A673 (cell line): ENCODE results near the gene TMED10. TPM values are rescaled to one million over a fixed set of nuclear protein-coding genes. Genes with fewer than 3 reads are reported as not detected.

Experiments
- BruUV-seq: library from RNA; stranded (reverse); fragments of 400-500 nt; replicated peaks from 2 replicates; lab custom pipeline; 2021; lab: Mats Ljungman, UMichigan
- CTCF ChIA-PET: fragments of 300-600 bp; sonication (Branson Sonifier 250); formaldehyde crosslinking; loops from one replicate; lab custom pipeline; 2022; ENCODE audit warnings: antibody characterized with exemption; lab: Charles Lee
- POLR2A ChIA-PET: fragments of 300-600 bp; sonication (Branson Sonifier 250); formaldehyde crosslinking; loops from one replicate; lab custom pipeline; 2022; ENCODE audit warnings: antibody characterized with exemption; ENCODE audit not compliant: low non-redundant PET; lab: Charles Lee
- DNase-seq: peaks from one replicate; pipeline ENCODE4 v3.0.0-alpha.2; 2015; ENCODE audit warnings: low spot score
- H3K27ac ChIP-seq: fragments of 200-600 bp; sonication (generic); 2 replicates; pipeline ENCODE4 v1.5.1; 2016; ENCODE audit warnings: mixed run types, low read depth, mild to moderate bottlenecking, mixed read lengths, antibody characterized with exemption, low read length; ENCODE audit not compliant: poor library complexity, severe bottlenecking
- H3K27me3 ChIP-seq: fragments of 200-600 bp; sonication (generic); replicated peaks from 2 replicates; pipeline ENCODE4 v1.6.1; 2017; ENCODE audit warnings: mixed run types, low read depth, mild to moderate bottlenecking, mixed read lengths, antibody characterized with exemption, low read length; ENCODE audit not compliant: insufficient read depth, poor library complexity
- H3K36me3 ChIP-seq: fragments of 200-600 bp; sonication (generic); 2 replicates; pipeline ENCODE4 v1.6.1; 2016; ENCODE audit warnings: mixed run types, mild to moderate bottlenecking, mixed read lengths, antibody characterized with exemption, low read length; ENCODE audit not compliant: insufficient read depth, poor library complexity, severe bottlenecking
- H3K4me1 ChIP-seq: fragments of 200-600 bp; sonication (generic); 2 replicates; pipeline ENCODE4 v1.6.1; 2017; ENCODE audit warnings: mixed run types, mild to moderate bottlenecking, mixed read lengths, antibody characterized with exemption, low read length; ENCODE audit not compliant: insufficient read depth, poor library complexity, severe bottlenecking
- H3K4me3 ChIP-seq: fragments of 200-600 bp; sonication (generic); 2 replicates; pipeline ENCODE4 v1.5.1; 2016; ENCODE audit warnings: low read depth, mixed run types, mild to moderate bottlenecking, mixed read lengths, low read length; ENCODE audit not compliant: poor library complexity, severe bottlenecking
- H3K9me3 ChIP-seq: fragments of 200-600 bp; sonication (generic); 2 replicates; pipeline ENCODE4 v1.6.1; 2016; ENCODE audit warnings: mixed run types, low read depth, mild to moderate bottlenecking, mixed read lengths, antibody characterized with exemption, low read length; ENCODE audit not compliant: poor library complexity, severe bottlenecking
- EZH2 ChIP-seq: fragments of 200-600 bp; sonication (generic); IDR thresholded peaks from 2 replicates; pipeline ENCODE4 v1.6.1; 2017; ENCODE audit warnings: borderline replicate concordance, low read depth, mild to moderate bottlenecking, mixed read lengths, antibody characterized with exemption, low read length; ENCODE audit not compliant: poor library complexity, severe bottlenecking
- intact Hi-C: fragments of 100-400 bp; cut with micrococcal nuclease; formaldehyde crosslinking; loops from one replicate; pipeline ENCODE4 v1.10.0; 2022; ENCODE audit not compliant: unreplicated experiment
- total RNA-seq: library from RNA; stranded (reverse); gene quantifications from 2 replicates; pipeline ENCODE4 v1.2.3, GENCODE V29; 2021
- TF ChIP-seq, protein P1 (sequence below): fragments of 300-800, 200-600 bp; sonication (generic); conservative IDR thresholded peaks from 2 replicates; pipeline ENCODE4 v1.5.1; 2017; ENCODE audit warnings: low read depth, mild to moderate bottlenecking, antibody characterized with exemption, low read length, moderate library complexity, mixed read lengths

The TMED10 gene
- total RNA-seq, 1 experiment from 2014 or later, result 275 TPM

DNA sequence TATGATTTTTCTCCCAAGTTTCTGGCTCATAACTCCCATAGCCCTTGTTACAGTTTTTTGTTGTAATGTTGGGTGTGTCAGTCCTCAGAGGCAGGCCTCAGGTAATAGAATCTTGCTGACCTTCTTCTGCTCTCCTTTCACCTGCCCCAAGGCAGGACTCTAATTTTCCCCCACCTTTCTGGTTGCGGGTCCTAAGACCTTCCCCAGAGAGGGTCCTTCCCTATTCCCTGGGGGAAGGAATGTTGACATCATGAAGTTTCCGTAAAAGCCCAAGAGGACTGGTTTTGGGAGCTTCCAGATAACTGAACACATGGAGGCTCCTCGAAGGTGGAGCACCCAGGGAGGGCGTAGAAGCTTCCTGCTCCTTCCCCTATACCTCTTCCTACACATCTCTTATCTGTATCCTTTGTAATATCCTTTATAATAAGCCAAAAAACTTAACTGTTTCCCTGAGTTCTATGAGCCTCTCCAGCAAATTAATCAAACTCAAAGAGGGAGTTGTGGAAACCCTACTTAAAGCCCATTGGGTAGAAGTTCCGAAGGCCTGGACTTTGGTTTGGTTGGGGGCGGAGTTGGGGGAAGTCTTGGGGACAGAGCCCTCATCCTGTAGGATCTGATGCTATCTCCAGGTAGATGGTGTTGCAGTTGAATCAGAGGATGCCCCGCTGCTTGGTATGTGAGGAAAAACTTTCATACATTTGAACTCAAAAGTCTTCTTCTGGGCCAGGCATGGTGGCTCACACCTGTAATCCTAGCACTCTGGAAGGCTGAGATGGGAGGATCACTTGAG is 9.0 kb upstream of the TMED10 start:
- no peak for DNase-seq
- Histone ChIP-seq H3K27ac (no peak overlapping the region), H3K4me3 (no peak overlapping the region), H3K4me1 (no peaks in the 10 kb centered on the region), H3K9me3 (no peaks in the 10 kb centered on the region), H3K27me3 (no peaks in the 10 kb centered on the region), H3K36me3 (no peaks in the 10 kb centered on the region)
- TF ChIP-seq, protein P1, sequence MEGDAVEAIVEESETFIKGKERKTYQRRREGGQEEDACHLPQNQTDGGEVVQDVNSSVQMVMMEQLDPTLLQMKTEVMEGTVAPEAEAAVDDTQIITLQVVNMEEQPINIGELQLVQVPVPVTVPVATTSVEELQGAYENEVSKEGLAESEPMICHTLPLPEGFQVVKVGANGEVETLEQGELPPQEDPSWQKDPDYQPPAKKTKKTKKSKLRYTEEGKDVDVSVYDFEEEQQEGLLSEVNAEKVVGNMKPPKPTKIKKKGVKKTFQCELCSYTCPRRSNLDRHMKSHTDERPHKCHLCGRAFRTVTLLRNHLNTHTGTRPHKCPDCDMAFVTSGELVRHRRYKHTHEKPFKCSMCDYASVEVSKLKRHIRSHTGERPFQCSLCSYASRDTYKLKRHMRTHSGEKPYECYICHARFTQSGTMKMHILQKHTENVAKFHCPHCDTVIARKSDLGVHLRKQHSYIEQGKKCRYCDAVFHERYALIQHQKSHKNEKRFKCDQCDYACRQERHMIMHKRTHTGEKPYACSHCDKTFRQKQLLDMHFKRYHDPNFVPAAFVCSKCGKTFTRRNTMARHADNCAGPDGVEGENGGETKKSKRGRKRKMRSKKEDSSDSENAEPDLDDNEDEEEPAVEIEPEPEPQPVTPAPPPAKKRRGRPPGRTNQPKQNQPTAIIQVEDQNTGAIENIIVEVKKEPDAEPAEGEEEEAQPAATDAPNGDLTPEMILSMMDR, result no peak
- TF ChIP-seq EZH2, result no peak
- BruUV-seq, result no TSS peak
- ChIA-PET POLR2A (no interaction called here), CTCF (no interaction called here)
- intact Hi-C loops, result loop anchor here (2.0 kb wide), 1 partner anchor 43 kb away; no protein-coding TSS in a partner anchor

DNA sequence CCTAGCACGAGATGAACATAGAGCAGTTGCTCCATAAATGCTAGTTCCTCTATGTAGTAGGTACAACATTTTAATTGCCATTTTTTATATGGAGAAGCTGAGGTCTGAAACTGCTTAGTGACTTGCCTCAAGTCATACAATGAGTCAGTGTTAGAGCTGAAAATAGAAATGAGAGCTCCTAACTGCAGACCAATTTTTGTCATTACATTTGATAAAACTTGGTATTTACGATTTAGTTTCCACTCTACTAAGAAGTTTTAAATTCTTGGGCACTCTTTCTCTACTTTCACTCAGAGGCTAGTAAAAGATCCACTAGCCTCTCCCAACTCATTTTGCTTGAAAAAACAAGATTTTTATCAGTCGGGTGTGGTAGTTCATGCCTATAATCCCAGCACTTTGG is 8.1 kb upstream of the TMED10 start:
- BruUV-seq, result no TSS peak
- H3K4me1 ChIP-seq, result no peaks in the 10 kb centered on the region
- ChIA-PET CTCF (no interaction called here), POLR2A (interaction anchor here (0.5 kb wide), 1 partner anchor 886 kb away, joined by 3 read pairs; no protein-coding TSS in a partner anchor)
- intact Hi-C loops, result loop anchor here (2.0 kb wide), 1 partner anchor 44 kb away; no protein-coding TSS in a partner anchor
- no peaks in the 10 kb centered on the region for H3K9me3 ChIP-seq
- H3K36me3 ChIP-seq, result no peaks in the 10 kb centered on the region
- H3K27me3 ChIP-seq, result no peaks in the 10 kb centered on the region
- no peak for DNase-seq
- no peak overlapping the region for H3K4me3 ChIP-seq
- TF ChIP-seq, protein P1, result no peak
- TF ChIP-seq EZH2, result no peak
- no peak overlapping the region for H3K27ac ChIP-seq

DNA sequence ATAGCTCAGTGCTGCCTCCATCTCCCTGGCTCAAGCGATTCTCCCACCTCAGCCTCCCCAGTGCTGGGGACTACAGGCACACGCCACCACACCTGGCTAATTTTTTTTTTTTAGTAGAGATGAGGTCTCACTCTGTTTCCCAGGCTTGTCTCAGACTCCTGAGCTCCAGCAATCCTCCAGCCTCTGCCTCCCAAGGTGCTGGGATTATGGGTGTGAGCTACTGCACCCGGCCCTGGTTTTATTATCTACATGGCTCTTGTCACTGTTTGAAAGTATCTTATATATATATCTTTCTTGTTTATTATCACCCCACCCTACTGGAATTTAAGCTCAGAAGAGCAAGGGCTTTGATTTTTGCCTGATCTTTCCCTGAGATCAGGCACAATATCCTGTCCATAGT is 7.6 kb upstream of the TMED10 start:
- Histone ChIP-seq H3K9me3 (no peaks in the 10 kb centered on the region), H3K4me1 (no peaks in the 10 kb centered on the region), H3K4me3 (no peak overlapping the region), H3K27ac (no peak overlapping the region), H3K27me3 (no peaks in the 10 kb centered on the region), H3K36me3 (no peaks in the 10 kb centered on the region)
- intact Hi-C loops, result loop anchor here (2.0 kb wide), 1 partner anchor 45 kb away; no protein-coding TSS in a partner anchor
- ChIA-PET POLR2A (interaction anchor here (0.5 kb wide), 1 partner anchor 886 kb away, joined by 3 read pairs; no protein-coding TSS in a partner anchor), CTCF (no interaction called here)
- DNase-seq, result no peak
- BruUV-seq, result no TSS peak
- TF ChIP-seq, protein P1, result no peak
- TF ChIP-seq EZH2, result no peak
